A549 treated with GW870086 at 1 μM for 4 hours (cell line): Measurements from ENCODE around the gene RTL5. TPM values are rescaled to one million over a fixed set of nuclear protein-coding genes. Genes with fewer than 3 reads are reported as not detected.

Source experiments
- total RNA-seq: library from RNA; stranded (reverse); fragments of 200-300 nt; extraction: Qiagen RNA extraction; gene quantifications from 5 replicates; pipeline ENCODE4 v1.2.3, GENCODE V29; 2022; ENCODE audit warnings: low read depth

Gene RTL5
- total RNA-seq = 1.8 to 2.5 TPM (median 2.1 TPM) in 5 replicates

DNA sequence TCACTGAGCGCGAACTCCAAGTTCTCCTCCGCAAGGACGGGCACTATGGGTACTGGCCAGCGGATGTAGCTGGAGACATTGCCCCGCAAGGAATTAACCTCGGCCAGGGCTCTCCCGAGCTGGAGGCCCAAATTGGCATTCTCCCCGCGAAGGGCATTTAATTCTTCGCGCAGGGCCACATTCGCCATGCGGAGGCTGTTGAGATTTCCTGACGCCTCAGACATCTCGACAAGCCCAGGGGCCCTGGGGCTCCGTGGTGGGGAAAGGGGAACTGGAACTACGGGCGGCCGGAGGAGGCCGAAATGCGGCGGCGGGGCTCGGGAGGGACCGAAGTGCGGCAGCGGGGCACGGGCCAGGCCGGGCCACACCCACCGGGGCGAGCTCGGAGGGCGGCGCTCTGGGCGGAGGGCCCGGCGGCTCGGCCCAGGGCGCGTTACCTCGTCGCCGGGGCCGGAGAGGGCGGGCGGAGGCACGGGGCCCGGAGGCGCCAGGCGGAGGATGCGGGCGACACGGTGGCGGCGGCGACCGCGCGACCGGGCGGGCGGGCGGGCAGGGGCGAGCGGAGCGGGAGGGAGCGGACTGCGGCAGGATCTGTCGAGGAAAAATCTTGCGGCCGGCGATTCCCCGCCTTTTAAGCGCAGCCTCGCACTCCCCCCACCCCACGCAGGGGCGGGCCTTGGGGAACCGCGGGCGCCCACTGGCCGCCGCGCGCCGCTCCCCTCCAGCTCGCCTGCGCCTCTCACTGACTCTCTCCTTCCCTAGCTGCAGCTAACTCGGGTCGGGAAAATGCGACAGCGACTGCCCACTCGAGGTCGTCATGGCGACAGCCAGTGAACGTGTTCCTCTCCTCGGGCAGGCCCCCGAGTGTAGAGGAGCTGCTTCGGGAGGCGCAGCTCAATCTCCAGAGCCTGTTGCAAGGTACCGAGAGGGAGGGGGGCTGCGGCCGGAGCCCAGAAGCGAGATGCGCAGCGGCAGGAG, at the start of gene RTL5:
Gene RTL5, minus strand, starts transcription at position 599 of the 978 bp plus-strand sequence.

Other genes starting within 250 kb of the RTL5 start
- 0.26 to 0.37 TPM (median 0.31 TPM) in 5 replicates for gene NHSL2, start 221.1 kb downstream of the RTL5 start, total RNA-seq
- 34.5 to 59.9 TPM (median 37.9 TPM) in 5 replicates for gene PIN4, start 49.8 kb upstream of the RTL5 start, total RNA-seq
- gene ERCC6L, start 107.1 kb upstream of the RTL5 start, total RNA-seq = 9.8 to 12.6 TPM (median 11.6 TPM) in 5 replicates
- gene RPS4X, start 145.3 kb upstream of the RTL5 start, total RNA-seq = 1,510 to 2,174 TPM (median 1,522 TPM) in 5 replicates
- 0.90 to 2.6 TPM (median 1.5 TPM) in 5 replicates for gene CITED1, start 174.0 kb upstream of the RTL5 start, total RNA-seq